ENCODE data around the gene APLN. TPM values are rescaled to one million over a fixed set of nuclear protein-coding genes. Genes with fewer than 3 reads are reported as not detected.

APLN gene
- total RNA-seq, 1 experiment from 2014 or later, result not detected

DNA sequence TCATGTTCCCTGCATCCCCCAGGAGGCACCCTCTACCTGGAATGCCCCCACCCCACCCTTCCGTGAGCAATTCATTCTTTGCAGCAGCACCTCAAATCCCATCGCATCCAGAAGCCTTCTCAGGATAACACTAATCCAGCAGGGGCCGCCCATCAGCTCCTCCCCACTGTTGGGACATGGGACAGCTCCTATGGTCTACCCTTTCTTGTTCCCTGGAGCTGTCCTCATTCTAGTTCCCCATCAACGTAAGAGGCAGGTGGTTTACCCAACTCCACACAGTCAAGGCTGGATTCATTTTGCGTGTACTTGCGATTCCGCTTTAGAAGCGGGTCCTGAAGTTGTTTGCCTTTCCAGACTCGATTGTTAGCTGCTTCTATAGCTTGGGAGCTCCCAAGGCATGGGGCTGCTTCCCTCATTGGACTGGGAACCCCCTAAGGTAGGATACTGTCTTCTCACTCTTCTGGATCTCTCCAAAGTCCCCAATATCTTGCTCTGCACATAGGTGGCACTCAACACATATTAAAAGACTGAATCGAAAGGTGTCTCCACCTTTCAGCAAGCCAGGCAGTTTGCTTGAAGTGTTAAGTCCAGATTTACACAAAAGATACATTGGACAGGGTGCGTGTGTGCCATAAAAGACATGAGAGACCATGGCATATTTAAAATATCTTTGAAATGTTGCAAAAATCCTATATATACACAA, 942 bp upstream of the APLN start:
- no peak overlapping the region for H3K27ac ChIP-seq (ENCODE audit: low read length)
- H3K4me1 ChIP-seq (ENCODE audit: low read length), result peaks cover 11% of the 10 kb centered on the region
- no peak overlapping the region for H3K4me2 ChIP-seq (ENCODE audit: low read depth, low read length, poor library complexity, severe bottlenecking)
- H3K9me2 ChIP-seq (replicated peaks; ENCODE audit: insufficient read depth, low read length), result no peaks in the 10 kb centered on the region
- H3K79me2 ChIP-seq (ENCODE audit: low read length), result no peaks in the 10 kb centered on the region
- no peaks in the 10 kb centered on the region for H3K9me3 ChIP-seq (ENCODE audit: low read length)
- peak; percentile 57 for DNase-seq
- H3K4me3 ChIP-seq (ENCODE audit: low read length), result no peak overlapping the region
- no peak overlapping the region for H2AFZ ChIP-seq (ENCODE audit: low read length)
- H3K9ac ChIP-seq (ENCODE audit: low read length), result no peak overlapping the region
- H4K20me1 ChIP-seq (ENCODE audit: insufficient read depth, low read depth, low read length), result no peaks in the 10 kb centered on the region
- H3K27me3 ChIP-seq (ENCODE audit: low read length), result no peaks in the 10 kb centered on the region
- no peaks in the 10 kb centered on the region for H3K36me3 ChIP-seq (ENCODE audit: insufficient read depth, low read length)

DNA sequence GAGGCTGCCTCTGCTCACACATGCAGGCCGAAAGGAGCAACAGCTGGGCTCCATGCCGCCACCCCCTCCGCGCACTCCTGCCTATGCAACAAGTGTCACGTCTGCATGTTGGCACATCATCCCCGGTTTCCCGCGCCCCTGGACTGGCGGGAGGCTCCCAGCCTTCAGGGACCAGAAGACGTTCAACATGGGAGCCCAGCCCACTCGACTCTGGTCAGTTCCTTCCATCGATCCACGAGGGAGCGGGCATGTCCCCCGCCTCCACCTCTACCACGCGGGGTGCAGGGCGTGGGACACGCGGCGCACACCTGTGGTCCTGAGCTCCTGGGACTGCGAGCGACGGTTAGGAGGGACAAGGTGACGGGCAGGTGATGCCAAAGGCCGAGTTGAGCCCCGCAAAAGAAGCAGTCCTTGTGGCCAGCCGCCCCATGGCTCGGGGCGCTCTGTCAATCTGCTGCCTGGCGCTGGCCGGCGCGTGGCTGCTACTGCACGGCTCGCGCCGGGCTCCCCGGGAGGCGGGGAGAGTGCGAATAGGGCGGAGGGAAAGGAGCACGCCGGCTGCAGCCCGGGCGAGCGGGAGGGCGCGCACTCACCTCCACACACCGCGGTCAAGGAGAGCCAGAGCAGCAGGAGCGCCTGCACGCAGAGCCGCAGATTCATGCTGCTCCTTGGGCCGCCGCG, 645 bp downstream of the APLN start:
- H3K9me2 ChIP-seq (replicated peaks; ENCODE audit: insufficient read depth, low read length), result no peaks in the 10 kb centered on the region
- no peak overlapping the region for H3K27ac ChIP-seq (ENCODE audit: low read length)
- peak overlapping the region; percentile 65 for H3K4me2 ChIP-seq (ENCODE audit: low read depth, low read length, poor library complexity, severe bottlenecking)
- peak overlapping the region; percentile 50 for H3K9ac ChIP-seq (ENCODE audit: low read length)
- H2AFZ ChIP-seq (ENCODE audit: low read length), result peak overlapping the region; percentile 34; the same call in 1 of the 2 replicates
- H4K20me1 ChIP-seq (ENCODE audit: insufficient read depth, low read depth, low read length), result no peaks in the 10 kb centered on the region
- H3K79me2 ChIP-seq (ENCODE audit: low read length), result no peaks in the 10 kb centered on the region
- peaks cover 11% of the 10 kb centered on the region for H3K4me1 ChIP-seq (ENCODE audit: low read length)
- H3K36me3 ChIP-seq (ENCODE audit: insufficient read depth, low read length), result no peaks in the 10 kb centered on the region
- no peaks in the 10 kb centered on the region for H3K9me3 ChIP-seq (ENCODE audit: low read length)
- DNase-seq, result no peak
- peak overlapping the region; percentile 64 for H3K4me3 ChIP-seq (ENCODE audit: low read length)
- H3K27me3 ChIP-seq (ENCODE audit: low read length), result no peaks in the 10 kb centered on the region

DNA sequence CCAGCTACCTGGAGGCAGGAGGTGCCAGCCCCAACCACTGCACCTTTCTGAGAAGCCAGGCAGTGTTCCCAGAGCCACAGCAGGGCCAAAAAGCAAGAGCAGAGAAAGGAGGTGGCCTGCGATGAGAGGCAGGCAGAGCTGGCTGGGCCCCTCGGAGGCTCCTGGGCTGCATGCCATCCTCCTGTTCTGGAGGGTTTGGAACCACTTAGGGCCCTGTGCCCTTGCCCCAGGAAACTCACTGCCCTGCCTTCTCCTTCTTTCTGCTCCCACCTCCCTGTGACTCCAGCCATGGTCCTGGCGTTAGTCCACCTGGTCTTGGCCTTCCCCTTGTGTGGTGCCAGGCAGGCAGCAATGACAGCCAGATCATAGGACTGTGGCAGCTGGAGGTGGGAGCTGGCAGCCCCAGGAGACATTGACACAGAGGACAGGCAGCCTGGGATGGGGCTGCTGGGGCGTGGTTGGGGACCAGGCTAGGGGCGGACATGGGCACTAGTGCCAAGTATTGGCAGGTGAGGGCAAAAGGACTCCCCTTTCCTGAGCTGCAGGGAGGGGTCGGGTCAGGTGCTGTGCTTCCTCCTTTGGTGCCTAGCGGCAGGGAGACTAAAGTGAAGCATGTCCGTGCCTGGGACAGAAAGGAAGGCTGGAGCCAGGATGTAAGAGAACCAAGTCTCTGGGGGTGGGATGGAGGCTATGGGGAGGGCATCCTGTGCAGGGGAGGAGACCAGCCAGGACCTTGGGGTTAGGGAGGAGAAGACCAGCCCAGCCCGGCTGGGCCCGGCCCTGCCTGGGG, 1.4 kb downstream of the APLN start:
- H3K9ac ChIP-seq (ENCODE audit: low read length), result peak overlapping the region; percentile 50
- peaks cover 11% of the 10 kb centered on the region for H3K4me1 ChIP-seq (ENCODE audit: low read length)
- no peak for DNase-seq
- no peaks in the 10 kb centered on the region for H3K36me3 ChIP-seq (ENCODE audit: insufficient read depth, low read length)
- no peak overlapping the region for H2AFZ ChIP-seq (ENCODE audit: low read length)
- H3K27me3 ChIP-seq (ENCODE audit: low read length), result no peaks in the 10 kb centered on the region
- H4K20me1 ChIP-seq (ENCODE audit: insufficient read depth, low read depth, low read length), result no peaks in the 10 kb centered on the region
- no peaks in the 10 kb centered on the region for H3K9me3 ChIP-seq (ENCODE audit: low read length)
- H3K79me2 ChIP-seq (ENCODE audit: low read length), result no peaks in the 10 kb centered on the region
- peak overlapping the region; percentile 65 for H3K4me2 ChIP-seq (ENCODE audit: low read depth, low read length, poor library complexity, severe bottlenecking)
- peak overlapping the region; percentile 64; the same call in 1 of the 2 replicates for H3K4me3 ChIP-seq (ENCODE audit: low read length)
- H3K9me2 ChIP-seq (replicated peaks; ENCODE audit: insufficient read depth, low read length), result no peaks in the 10 kb centered on the region
- no peak overlapping the region for H3K27ac ChIP-seq (ENCODE audit: low read length)

DNA sequence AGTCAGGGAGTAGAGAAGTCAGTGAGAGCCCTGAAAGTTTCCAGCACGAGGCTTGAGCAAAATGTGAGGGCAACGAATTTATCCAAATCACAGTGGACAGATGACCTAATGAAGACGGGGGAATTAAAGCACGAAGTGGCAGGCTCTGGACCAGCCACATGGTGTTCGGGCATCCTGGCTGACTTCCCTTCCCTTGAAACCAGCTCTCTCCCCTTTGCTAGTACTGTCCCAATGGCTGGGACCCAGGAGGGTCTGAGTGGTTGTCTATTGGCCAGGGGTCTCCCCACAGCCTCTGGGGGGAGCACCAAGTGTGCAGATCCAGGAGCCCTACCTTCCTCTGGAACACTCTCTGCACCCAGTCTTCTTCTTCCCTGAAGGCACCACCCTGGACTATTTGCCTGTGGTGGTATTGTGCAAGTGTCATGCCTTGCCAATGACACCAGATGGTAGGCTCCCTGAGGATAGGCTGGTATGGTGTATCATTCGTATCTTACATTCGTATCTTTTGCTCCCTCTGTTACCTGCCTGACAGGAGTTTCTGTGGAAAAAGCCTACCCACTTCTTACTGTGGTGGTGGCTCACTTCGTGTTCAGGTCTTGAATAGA, 2.1 kb downstream of the APLN start:
- no peaks in the 10 kb centered on the region for H3K79me2 ChIP-seq (ENCODE audit: low read length)
- no peaks in the 10 kb centered on the region for H3K9me2 ChIP-seq (replicated peaks; ENCODE audit: insufficient read depth, low read length)
- no peak overlapping the region for H3K4me2 ChIP-seq (ENCODE audit: low read depth, low read length, poor library complexity, severe bottlenecking)
- no peak overlapping the region for H2AFZ ChIP-seq (ENCODE audit: low read length)
- no peak overlapping the region for H3K9ac ChIP-seq (ENCODE audit: low read length)
- H3K36me3 ChIP-seq (ENCODE audit: insufficient read depth, low read length), result no peaks in the 10 kb centered on the region
- no peak for DNase-seq
- H3K9me3 ChIP-seq (ENCODE audit: low read length), result no peaks in the 10 kb centered on the region
- no peaks in the 10 kb centered on the region for H3K27me3 ChIP-seq (ENCODE audit: low read length)
- peaks cover 11% of the 10 kb centered on the region for H3K4me1 ChIP-seq (ENCODE audit: low read length)
- H4K20me1 ChIP-seq (ENCODE audit: insufficient read depth, low read depth, low read length), result no peaks in the 10 kb centered on the region
- no peak overlapping the region for H3K4me3 ChIP-seq (ENCODE audit: low read length)
- no peak overlapping the region for H3K27ac ChIP-seq (ENCODE audit: low read length)

DNA sequence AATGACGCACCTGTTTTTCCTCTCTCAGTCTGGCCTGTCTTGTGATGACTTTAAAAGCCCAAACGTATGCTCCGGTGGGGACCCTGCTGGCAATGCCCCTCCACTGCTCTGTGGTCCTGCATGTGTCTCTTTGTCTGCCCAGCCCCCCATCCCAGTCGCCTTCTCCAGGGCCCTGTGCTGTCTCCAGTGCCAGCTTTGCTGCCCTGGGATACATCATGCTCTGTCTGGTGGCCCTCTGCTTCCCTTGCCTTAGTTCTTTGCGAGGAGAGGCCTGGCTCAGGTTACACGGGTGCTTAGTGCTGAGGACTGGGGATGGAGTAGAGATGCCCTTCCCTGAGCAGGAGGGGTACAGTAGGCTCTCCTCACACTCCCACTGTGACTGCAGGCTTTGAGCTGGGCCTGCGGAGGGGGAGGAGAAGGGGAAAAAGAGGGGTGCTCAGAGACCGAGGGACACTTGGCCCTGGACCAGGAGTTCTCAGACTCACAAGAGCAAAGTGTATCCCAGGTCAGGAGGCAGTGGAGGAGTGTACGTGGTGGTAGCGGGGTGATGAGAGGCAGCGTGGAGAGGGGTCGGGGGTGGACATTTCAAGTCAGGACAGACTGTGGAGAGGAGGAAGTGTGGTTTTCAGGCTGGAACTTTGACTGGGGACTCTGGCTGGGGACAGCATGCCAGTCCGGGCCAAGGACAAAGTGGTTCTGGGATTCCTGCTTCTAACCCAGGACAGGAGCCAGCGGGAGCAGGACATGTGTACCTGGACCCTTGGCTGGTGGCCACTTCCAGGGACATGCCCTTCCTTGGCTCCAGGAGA, 2.8 kb downstream of the APLN start:
- no peak overlapping the region for H3K9ac ChIP-seq (ENCODE audit: low read length)
- no peak overlapping the region for H3K4me2 ChIP-seq (ENCODE audit: low read depth, low read length, poor library complexity, severe bottlenecking)
- H3K4me3 ChIP-seq (ENCODE audit: low read length), result no peak overlapping the region

DNA sequence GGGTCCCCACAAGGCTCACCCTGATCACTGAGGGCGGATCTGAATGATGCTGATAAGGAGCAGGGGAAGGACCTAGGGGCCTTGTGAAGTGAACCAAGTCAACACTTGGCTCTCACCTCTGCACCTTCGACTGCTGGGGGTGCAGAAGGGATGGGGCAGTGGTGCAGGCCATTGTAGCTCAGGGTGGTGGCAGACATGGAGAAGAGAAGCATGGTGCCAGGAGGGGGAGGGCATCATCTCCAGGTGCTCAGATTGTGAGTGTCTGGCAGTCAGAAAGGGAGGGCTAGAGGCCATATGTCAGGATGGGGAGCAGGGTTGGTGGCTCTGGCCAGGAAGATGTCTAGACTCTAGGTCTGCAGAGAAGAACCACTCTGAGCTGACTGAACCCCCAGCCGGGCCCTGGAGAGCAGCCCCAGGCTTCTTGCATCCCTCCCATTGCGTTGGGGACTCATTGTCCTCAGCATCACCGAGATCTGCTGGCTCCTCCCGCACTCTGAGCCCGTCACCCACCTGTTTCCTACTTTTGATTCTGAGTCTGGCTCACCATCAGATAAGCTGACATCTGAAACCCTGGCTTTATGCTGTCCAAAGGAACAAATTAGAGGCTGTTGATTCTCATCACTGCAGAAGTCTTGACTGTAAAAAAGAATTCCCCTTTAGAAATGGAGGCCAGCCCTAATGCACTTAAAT, 3.8 kb downstream of the APLN start:
- H3K9me2 ChIP-seq (replicated peaks; ENCODE audit: insufficient read depth, low read length), result no peaks in the 10 kb centered on the region
- H3K36me3 ChIP-seq (ENCODE audit: insufficient read depth, low read length), result no peaks in the 10 kb centered on the region
- H3K4me3 ChIP-seq (ENCODE audit: low read length), result no peak overlapping the region
- H4K20me1 ChIP-seq (ENCODE audit: insufficient read depth, low read depth, low read length), result no peaks in the 10 kb centered on the region
- no peak overlapping the region for H3K9ac ChIP-seq (ENCODE audit: low read length)
- H3K27me3 ChIP-seq (ENCODE audit: low read length), result no peaks in the 10 kb centered on the region
- no peak for DNase-seq
- H3K4me1 ChIP-seq (ENCODE audit: low read length), result peaks cover 11% of the 10 kb centered on the region
- no peak overlapping the region for H2AFZ ChIP-seq (ENCODE audit: low read length)
- no peak overlapping the region for H3K4me2 ChIP-seq (ENCODE audit: low read depth, low read length, poor library complexity, severe bottlenecking)
- H3K27ac ChIP-seq (ENCODE audit: low read length), result no peak overlapping the region
- H3K79me2 ChIP-seq (ENCODE audit: low read length), result no peaks in the 10 kb centered on the region
- no peaks in the 10 kb centered on the region for H3K9me3 ChIP-seq (ENCODE audit: low read length)

More for the DNA sequence above, 2.8 kb downstream of the APLN start:
- H3K79me2 ChIP-seq (ENCODE audit: low read length), result no peaks in the 10 kb centered on the region
- no peaks in the 10 kb centered on the region for H3K36me3 ChIP-seq (ENCODE audit: insufficient read depth, low read length)
- H3K27me3 ChIP-seq (ENCODE audit: low read length), result no peaks in the 10 kb centered on the region
- H2AFZ ChIP-seq (ENCODE audit: low read length), result no peak overlapping the region
- no peaks in the 10 kb centered on the region for H3K9me2 ChIP-seq (replicated peaks; ENCODE audit: insufficient read depth, low read length)
- no peaks in the 10 kb centered on the region for H4K20me1 ChIP-seq (ENCODE audit: insufficient read depth, low read depth, low read length)
- H3K4me1 ChIP-seq (ENCODE audit: low read length), result peaks cover 11% of the 10 kb centered on the region
- no peak overlapping the region for H3K27ac ChIP-seq (ENCODE audit: low read length)
- H3K9me3 ChIP-seq (ENCODE audit: low read length), result no peaks in the 10 kb centered on the region
- no peak for DNase-seq

DNA sequence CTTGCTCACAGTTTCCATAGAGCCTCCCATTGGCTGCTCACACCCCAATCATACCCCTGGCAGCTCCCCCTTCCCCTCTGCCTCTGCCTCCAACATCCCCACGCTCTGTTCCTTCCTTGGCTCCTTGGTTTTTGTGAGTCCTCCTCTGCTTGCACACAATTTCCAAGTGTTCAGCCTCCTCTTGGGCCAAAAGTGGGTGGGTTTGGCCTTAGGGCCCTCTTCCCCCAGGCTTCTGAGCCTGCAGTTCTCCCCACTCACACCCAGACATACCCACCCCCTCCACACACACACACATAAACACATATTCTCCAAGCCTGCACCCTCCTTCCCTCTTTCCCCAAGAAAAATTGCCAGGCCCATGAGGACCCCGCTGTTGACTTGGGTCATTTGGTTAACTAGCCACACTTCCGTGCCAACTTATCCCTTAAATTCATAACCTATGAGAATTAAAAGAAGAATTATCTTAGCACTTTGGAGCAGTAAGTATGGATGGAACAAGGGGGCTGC, 4.5 kb downstream of the APLN start:
- peaks cover 11% of the 10 kb centered on the region for H3K4me1 ChIP-seq (ENCODE audit: low read length)
- no peak for DNase-seq
- H3K36me3 ChIP-seq (ENCODE audit: insufficient read depth, low read length), result no peaks in the 10 kb centered on the region
- no peaks in the 10 kb centered on the region for H3K79me2 ChIP-seq (ENCODE audit: low read length)
- H3K9me3 ChIP-seq (ENCODE audit: low read length), result no peaks in the 10 kb centered on the region
- no peaks in the 10 kb centered on the region for H4K20me1 ChIP-seq (ENCODE audit: insufficient read depth, low read depth, low read length)
- no peaks in the 10 kb centered on the region for H3K27me3 ChIP-seq (ENCODE audit: low read length)
- H3K9ac ChIP-seq (ENCODE audit: low read length), result no peak overlapping the region
- H3K4me3 ChIP-seq (ENCODE audit: low read length), result no peak overlapping the region
- no peaks in the 10 kb centered on the region for H3K9me2 ChIP-seq (replicated peaks; ENCODE audit: insufficient read depth, low read length)
- no peak overlapping the region for H2AFZ ChIP-seq (ENCODE audit: low read length)
- H3K27ac ChIP-seq (ENCODE audit: low read length), result no peak overlapping the region
- no peak overlapping the region for H3K4me2 ChIP-seq (ENCODE audit: low read depth, low read length, poor library complexity, severe bottlenecking)
